K562 (cell line): Measurements from ENCODE around the gene IGF2BP3. TPM values are rescaled to one million over a fixed set of nuclear protein-coding genes. Genes with fewer than 3 reads are reported as not detected.

Source experiments
- AFF4 ChIP-seq: sonication (generic); formaldehyde crosslinking; IDR thresholded peaks from 2 replicates; pipeline ENCODE4 v1.8.0; 2023; ENCODE audit warnings: mild to moderate bottlenecking, missing genetic modification reagents
- BCOR ChIP-seq: fragments of 450-650 bp; IDR thresholded peaks from 2 replicates; pipeline ENCODE4 v1.6.1; 2016
- CHD1 ChIP-seq: fragments of 200-600 bp; sonication (generic); IDR thresholded peaks from one replicate; pipeline ENCODE4 v1.6.1; 2012; ENCODE audit warnings: mild to moderate bottlenecking, moderate library complexity, low read length, inconsistent platforms
- KDM1A ChIP-seq, 2 experiments: fragments of 450-650 bp; IDR thresholded peaks; 2 replicates each; pipeline ENCODE4 v1.6.1; 2016; ENCODE audit warnings: mild to moderate bottlenecking in 2 of 2
- ZFX ChIP-seq: sonication (generic); formaldehyde crosslinking; IDR thresholded peaks from 2 replicates; pipeline ENCODE4 v1.8.0; 2022; ENCODE audit warnings: mild to moderate bottlenecking, missing genetic modification reagents, moderate library complexity
- polyA plus RNA-seq, 8 experiments: library from polyadenylated mRNA; depleted of rRNA in 4 of 8; stranded (reverse) in 5 of 8; unstranded in 3 of 8; fragments of >200 nt; fragmentation: Nextera tagmentation in 2 of 8; fragmentation: Illumina TruSeq in 1 of 8; extraction: Ambion mirVana in 2 of 8; extraction: Trizol in 1 of 8; gene quantifications; 2 replicates each; pipeline versions ENCODE4 v1.2.1 to v1.2.3, GENCODE V29; 2011 to 2014; ENCODE audit warnings: inconsistent platforms in 1 of 8, missing spikeins in 1 of 8
- total RNA-seq, 7 experiments: library from RNA; depleted of rRNA in 6 of 7; stranded (reverse); fragments of >200 nt in 6 of 7; fragmentation: Illumina TruSeq in 2 of 7; extraction: Trizol in 2 of 7; gene quantifications; 2 replicates each; pipeline versions ENCODE4 v1.2.1 to v1.2.3, GENCODE V29; 2011 to 2021; ENCODE audit warnings: low replicate concordance in 1 of 7
- TF ChIP-seq, protein P1 (sequence below): IDR thresholded peaks from 2 replicates; pipeline ENCODE4 v1.6.1; 2014; ENCODE audit warnings: antibody characterized with exemption
- TF ChIP-seq, protein P2 (sequence below): sonication (generic); formaldehyde crosslinking; IDR thresholded peaks from 2 replicates; pipeline ENCODE4 v1.8.0; 2022; ENCODE audit warnings: mild to moderate bottlenecking, missing genetic modification reagents

IGF2BP3 gene
- total and polyA plus RNA-seq, 9 of the 15 experiments (the other 6 are each of a cell fraction or from before 2014, with no cell fraction given): 8.4 to 88.1 (median 61.2) TPM

- TF ChIP-seq ZFX (CRISPR knock-in tag) (peak; percentile 21; the same call in 1 of the 2 replicates), CHD1 (peak; percentile 24), AFF4 (CRISPR knock-in tag) (0 out of 2 replicates have a peak, but pooled peaks have one; percentile 46), BCOR (no peak), KDM1A (IDR thresholded peaks at IDR 0.05) (peak in 1 of 2 experiments; percentile 26; a peak in 1 of 4 replicates)
- TF ChIP-seq, protein P1, sequence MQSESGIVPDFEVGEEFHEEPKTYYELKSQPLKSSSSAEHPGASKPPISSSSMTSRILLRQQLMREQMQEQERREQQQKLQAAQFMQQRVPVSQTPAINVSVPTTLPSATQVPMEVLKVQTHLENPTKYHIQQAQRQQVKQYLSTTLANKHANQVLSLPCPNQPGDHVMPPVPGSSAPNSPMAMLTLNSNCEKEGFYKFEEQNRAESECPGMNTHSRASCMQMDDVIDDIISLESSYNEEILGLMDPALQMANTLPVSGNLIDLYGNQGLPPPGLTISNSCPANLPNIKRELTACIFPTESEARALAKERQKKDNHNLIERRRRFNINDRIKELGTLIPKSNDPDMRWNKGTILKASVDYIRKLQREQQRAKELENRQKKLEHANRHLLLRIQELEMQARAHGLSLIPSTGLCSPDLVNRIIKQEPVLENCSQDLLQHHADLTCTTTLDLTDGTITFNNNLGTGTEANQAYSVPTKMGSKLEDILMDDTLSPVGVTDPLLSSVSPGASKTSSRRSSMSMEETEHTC: no peak
- TF ChIP-seq, protein P2, sequence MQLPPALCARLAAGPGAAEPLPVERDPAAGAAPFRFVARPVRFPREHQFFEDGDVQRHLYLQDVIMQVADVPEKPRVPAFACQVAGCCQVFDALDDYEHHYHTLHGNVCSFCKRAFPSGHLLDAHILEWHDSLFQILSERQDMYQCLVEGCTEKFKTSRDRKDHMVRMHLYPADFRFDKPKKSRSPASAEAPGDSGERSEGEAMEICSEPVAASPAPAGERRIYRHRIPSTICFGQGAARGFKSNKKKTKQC (CRISPR knock-in tag): no peak
- TF ChIP-seq, all 486 proteins: peak for 5
These were observed 2.9 kb downstream of the IGF2BP3 start (continued) for GRCh38 chr7:23467291-23467805.
